DMS114 treated with DMSO at 0.1 percent for 48 hours (cell line): ENCODE data around the gene AP5B1.

Source experiments
- DNase-seq: peaks from one replicate; lab custom pipeline; 2025; ENCODE audit not compliant: unreplicated experiment; lab: John Stamatoyannopoulos, UW

Gene AP5B1

GRCh38 chr11:65802841-65803240 lies 22.1 kb upstream of the AP5B1 start:
- no peak for DNase-seq

GRCh38 chr11:65801153-65801987 lies 20.6 kb upstream of the AP5B1 start:
- no peak for DNase-seq

- DNase-seq: no peak
Observed at GRCh38 chr11:65798882-65799281, 18.1 kb upstream of the AP5B1 start.

- no peak for DNase-seq
Observed at GRCh38 chr11:65797711-65798110, 16.9 kb upstream of the AP5B1 start.

GRCh38 chr11:65796726-65797601 lies 16.2 kb upstream of the AP5B1 start:
- DNase-seq: no peak

- no peak for DNase-seq
Observed at GRCh38 chr11:65794570-65795510, 14.1 kb upstream of the AP5B1 start.

GRCh38 chr11:65793625-65794400 lies 13.0 kb upstream of the AP5B1 start:
- DNase-seq: no peak

GRCh38 chr11:65793144-65793581 lies 12.4 kb upstream of the AP5B1 start:
- DNase-seq: no peak

- no peak for DNase-seq
Observed at GRCh38 chr11:65792456-65792855, 11.7 kb upstream of the AP5B1 start.

GRCh38 chr11:65791719-65792213 lies 11.0 kb upstream of the AP5B1 start:
- DNase-seq: no peak

- no peak for DNase-seq
Observed at GRCh38 chr11:65790902-65791650, 10.3 kb upstream of the AP5B1 start.

GRCh38 chr11:65790104-65790901 lies 9.5 kb upstream of the AP5B1 start:
- DNase-seq: no peak

- no peak for DNase-seq
Observed at GRCh38 chr11:65789230-65790103, 8.7 kb upstream of the AP5B1 start.

GRCh38 chr11:65788821-65789220 lies 8.0 kb upstream of the AP5B1 start:
- no peak for DNase-seq

- DNase-seq: no peak
Observed at GRCh38 chr11:65787649-65788622, 7.2 kb upstream of the AP5B1 start.
